IMR-90 (cell line): Measurements from ENCODE around the gene PDGFC. TPM values are rescaled to one million over a fixed set of nuclear protein-coding genes. Genes with fewer than 3 reads are reported as not detected.

ENCODE experiments used
- ATAC-seq: fragments of 200-7000 bp; cut with Tn5 transposase; 2 replicates; pipeline ENCODE4 v1.9.1; 2020; ENCODE audit warnings: low read depth, mild to moderate bottlenecking, moderate library complexity
- BruUV-seq: library from RNA; stranded (reverse); fragments of 400-500 nt; replicated peaks from 2 replicates; lab custom pipeline; 2021; lab: Mats Ljungman, UMichigan
- CTCF ChIA-PET: fragments of 300-600 bp; formaldehyde crosslinking; extraction: SDS; loops from one replicate; lab custom pipeline; 2021; ENCODE audit warnings: antibody characterized with exemption; lab: Yijun Ruan, JAX
- POLR2A ChIA-PET: fragments of 300-600 bp; sonication (Branson Sonifier 250); formaldehyde crosslinking; loops from one replicate; lab custom pipeline; 2022; ENCODE audit warnings: antibody characterized with exemption; ENCODE audit not compliant: unreplicated experiment; lab: Charles Lee
- DNase-seq: peaks from one replicate; pipeline ENCODE4 v3.0.0; 2013
- H2AFZ ChIP-seq: replicated peaks from 2 replicates; pipeline ENCODE3; 2013; ENCODE audit warnings: low read length, mild to moderate bottlenecking; ENCODE audit not compliant: poor library complexity
- H2AK5ac ChIP-seq: 2 replicates; pipeline ENCODE4 v1.6.1; 2013; ENCODE audit warnings: low read depth, low read length, inconsistent platforms
- H2AK9ac ChIP-seq: replicated peaks from 2 replicates; pipeline ENCODE3; 2013; ENCODE audit warnings: mild to moderate bottlenecking, low read depth, low read length, moderate library complexity; ENCODE audit not compliant: poor library complexity
- H2BK120ac ChIP-seq: 2 replicates; pipeline ENCODE4 v1.6.1; 2013; ENCODE audit warnings: low read depth, low read length, inconsistent platforms
- H2BK15ac ChIP-seq: 3 replicates; pipeline ENCODE4 v1.6.1; 2013; ENCODE audit warnings: low read depth, low read length, inconsistent platforms
- H2BK20ac ChIP-seq: 2 replicates; pipeline ENCODE4 v1.6.1; 2013; ENCODE audit warnings: low read depth, mild to moderate bottlenecking, inconsistent platforms, low read length, moderate library complexity
- H2BK5ac ChIP-seq: 2 replicates; pipeline ENCODE4 v1.6.1; 2013; ENCODE audit warnings: mild to moderate bottlenecking, low read depth, low read length, inconsistent platforms; ENCODE audit not compliant: poor library complexity, severe bottlenecking
- H3K14ac ChIP-seq: replicated peaks from 2 replicates; pipeline ENCODE4 v1.6.1; 2013; ENCODE audit warnings: low read depth, low read length, inconsistent platforms
- H3K18ac ChIP-seq: 2 replicates; pipeline ENCODE4 v1.6.1; 2013; ENCODE audit warnings: low read depth, low read length, control low read depth
- H3K23ac ChIP-seq: 2 replicates; pipeline ENCODE4 v1.6.1; 2013; ENCODE audit warnings: low read depth, low read length, inconsistent platforms
- H3K27ac ChIP-seq: 2 replicates; pipeline ENCODE4 v1.5.1; 2013; ENCODE audit warnings: mild to moderate bottlenecking, control low read depth, low read length; ENCODE audit not compliant: insufficient read depth
- H3K27me3 ChIP-seq: 2 replicates; pipeline ENCODE4 v1.6.1; 2013; ENCODE audit warnings: low read length; ENCODE audit not compliant: control insufficient read depth, insufficient read depth
- H3K36me3 ChIP-seq: 2 replicates; pipeline ENCODE4 v1.6.1; 2013; ENCODE audit warnings: low read length, mixed read lengths; ENCODE audit not compliant: control insufficient read depth, insufficient read depth
- H3K4ac ChIP-seq: 2 replicates; pipeline ENCODE4 v1.6.1; 2013; ENCODE audit warnings: low read depth, low read length, inconsistent platforms
- H3K4me1 ChIP-seq: 2 replicates; pipeline ENCODE4 v1.6.1; 2013; ENCODE audit warnings: low read length, mixed read lengths; ENCODE audit not compliant: control insufficient read depth, insufficient read depth
- H3K4me2 ChIP-seq: 2 replicates; pipeline ENCODE4 v1.6.1; 2013; ENCODE audit warnings: low read depth, mild to moderate bottlenecking, control low read depth, low read length, moderate library complexity
- H3K4me3 ChIP-seq: 2 replicates; pipeline ENCODE4 v1.5.1; 2013; ENCODE audit warnings: low read depth, mild to moderate bottlenecking, control low read depth, low read length, moderate library complexity; ENCODE audit not compliant: insufficient read depth
- H3K56ac ChIP-seq: 2 replicates; pipeline ENCODE4 v1.6.1; 2013; ENCODE audit warnings: low read length, inconsistent platforms; ENCODE audit not compliant: insufficient read depth; ENCODE audit errors: extremely low read depth
- H3K79me1 ChIP-seq, 2 experiments: 2 replicates each; pipeline ENCODE4 v1.6.1; 2013; ENCODE audit warnings: low read length in 2 of 2, inconsistent platforms in 1 of 2, low read depth in 1 of 2
- H3K9ac ChIP-seq: 2 replicates; pipeline ENCODE4 v1.6.1; 2013; ENCODE audit warnings: low read depth, low read length, control low read depth
- H3K9me1 ChIP-seq: 2 replicates; pipeline ENCODE4 v1.6.1; 2013; ENCODE audit warnings: low read length, inconsistent platforms; ENCODE audit not compliant: insufficient read depth
- H3K9me3 ChIP-seq: 2 replicates; pipeline ENCODE4 v1.6.1; 2013; ENCODE audit warnings: low read length; ENCODE audit not compliant: control insufficient read depth, insufficient read depth
- H4K20me1 ChIP-seq: 2 replicates; pipeline ENCODE4 v1.6.1; 2013; ENCODE audit warnings: low read length, inconsistent platforms; ENCODE audit not compliant: insufficient read depth
- H4K5ac ChIP-seq: 2 replicates; pipeline ENCODE4 v1.6.1; 2013; ENCODE audit warnings: mild to moderate bottlenecking, low read depth, low read length, control low read depth
- H4K8ac ChIP-seq, 2 experiments: 2 replicates each; pipeline ENCODE4 v1.6.1; 2013; ENCODE audit warnings: low read depth in 2 of 2, low read length in 2 of 2, control low read depth in 1 of 2, inconsistent platforms in 1 of 2
- H4K91ac ChIP-seq: 2 replicates; pipeline ENCODE4 v1.6.1; 2013; ENCODE audit warnings: low read depth, low read length, inconsistent platforms; ENCODE audit not compliant: insufficient read depth
- BHLHE40 ChIP-seq: fragments of 150-350 bp; IDR thresholded peaks from 2 replicates; pipeline ENCODE4 v1.6.1; 2016; ENCODE audit warnings: mild to moderate bottlenecking, low read depth, low read length
- CEBPB ChIP-seq: IDR thresholded peaks from 2 replicates; pipeline ENCODE4 v1.6.1; 2012; ENCODE audit warnings: low read depth, low read length, improper control_type of control experiment
- CHD1 ChIP-seq: IDR thresholded peaks from 2 replicates; pipeline ENCODE4 v1.6.1; 2012; ENCODE audit warnings: low read depth, low read length, improper control_type of control experiment
- FOS ChIP-seq: fragments of 150-350 bp; IDR thresholded peaks from 2 replicates; pipeline ENCODE4 v1.6.1; 2016; ENCODE audit warnings: low read depth, low read length
- MAFK ChIP-seq: IDR thresholded peaks from 2 replicates; pipeline ENCODE4 v1.6.1; 2012; ENCODE audit warnings: low read depth, low read length, improper control_type of control experiment
- MXI1 ChIP-seq: IDR thresholded peaks from 2 replicates; pipeline ENCODE4 v1.6.1; 2012; ENCODE audit warnings: low read depth, mild to moderate bottlenecking, low read length, moderate library complexity, borderline replicate concordance
- NFE2L2 ChIP-seq: fragments of 150-350 bp; IDR thresholded peaks from 2 replicates; pipeline ENCODE4 v1.6.1; 2016; ENCODE audit warnings: low read depth, mild to moderate bottlenecking, low read length
- POLR2A ChIP-seq: IDR thresholded peaks from 2 replicates; pipeline ENCODE4 v1.6.1; 2012; ENCODE audit warnings: mild to moderate bottlenecking, low read depth, low read length
- RAD21 ChIP-seq: IDR thresholded peaks from 2 replicates; pipeline ENCODE4 v1.6.1; 2012; ENCODE audit warnings: low read length, improper control_type of control experiment
- RCOR1 ChIP-seq: IDR thresholded peaks from 2 replicates; pipeline ENCODE4 v1.6.1; 2012; ENCODE audit warnings: mild to moderate bottlenecking, low read length, improper control_type of control experiment; ENCODE audit not compliant: insufficient replicate concordance
- RFX5 ChIP-seq: IDR thresholded peaks from 2 replicates; pipeline ENCODE4 v1.8.0; 2012; ENCODE audit warnings: low read depth, mild to moderate bottlenecking, low read length, moderate library complexity
- SMC3 ChIP-seq: fragments of 150-350 bp; IDR thresholded peaks from 2 replicates; pipeline ENCODE4 v1.6.1; 2016; ENCODE audit warnings: low read depth, mild to moderate bottlenecking, antibody characterized with exemption, low read length, moderate library complexity
- WGBS, 2 experiments: methylation state at CpG; one replicate each; pipeline versions ENCODE4 v1.1.5 to v1.1.7; 2013; ENCODE audit warnings: missing lambda C conversion rate in 2 of 2; ENCODE audit not compliant: insufficient read length in 1 of 2; ENCODE audit errors: extremely low coverage in 2 of 2; 5-methylcytosine and 5-hydroxymethylcytosine counted together
- dilution Hi-C: fragments of 300-500 bp; cut with HindIII; formaldehyde crosslinking; loops from one replicate; pipeline ENCODE4 v1.14.3; 2018; ENCODE audit warnings: low sequenced_read_pairs; ENCODE audit not compliant: unreplicated experiment
- in situ Hi-C: fragments of 300-500 bp; cut with MboI; formaldehyde crosslinking; loops from 3 replicates; pipeline ENCODE4 v1.14.3; 2019; ENCODE audit warnings: low sequenced_read_pairs, inconsistent platforms, mixed read lengths
- intact Hi-C: fragments of 100-400 bp; cut with micrococcal nuclease; formaldehyde crosslinking; loops from 2 replicates; pipeline ENCODE4 v1.10.0; 2022
- polyA plus RNA-seq, 3 experiments: library from polyadenylated mRNA; depleted of rRNA; stranded (reverse); fragments of >200 nt; gene quantifications; 2 replicates each; pipeline ENCODE4 v1.2.3, GENCODE V29; 2012; ENCODE audit warnings: low replicate concordance in 1 of 3
- total RNA-seq: library from RNA; depleted of rRNA; stranded (reverse); fragments of >200 nt; gene quantifications from 2 replicates; pipeline ENCODE4 v1.2.3, GENCODE V29; 2012
- TF ChIP-seq, protein P1 (sequence below): fragments of 150-350 bp; IDR thresholded peaks from 2 replicates; pipeline ENCODE4 v1.6.1; 2016; ENCODE audit warnings: low read depth, mild to moderate bottlenecking, low read length, moderate library complexity, borderline replicate concordance
- TF ChIP-seq, protein P2 (sequence below): fragments of 150-350 bp; IDR thresholded peaks from 2 replicates; pipeline ENCODE4 v1.6.1; 2017; ENCODE audit warnings: mild to moderate bottlenecking, antibody characterized with exemption, low read length, low read depth
- TF ChIP-seq, protein P3 (sequence below): conservative IDR thresholded peaks from 2 replicates; pipeline ENCODE4 v1.5.1; 2012; ENCODE audit warnings: mild to moderate bottlenecking, low read depth, low read length, improper control_type of control experiment

PDGFC gene
- total and polyA plus RNA-seq, 2 of the 4 experiments (the other 2 are of a cell fraction) = 19.8 to 90.7 TPM

DNA sequence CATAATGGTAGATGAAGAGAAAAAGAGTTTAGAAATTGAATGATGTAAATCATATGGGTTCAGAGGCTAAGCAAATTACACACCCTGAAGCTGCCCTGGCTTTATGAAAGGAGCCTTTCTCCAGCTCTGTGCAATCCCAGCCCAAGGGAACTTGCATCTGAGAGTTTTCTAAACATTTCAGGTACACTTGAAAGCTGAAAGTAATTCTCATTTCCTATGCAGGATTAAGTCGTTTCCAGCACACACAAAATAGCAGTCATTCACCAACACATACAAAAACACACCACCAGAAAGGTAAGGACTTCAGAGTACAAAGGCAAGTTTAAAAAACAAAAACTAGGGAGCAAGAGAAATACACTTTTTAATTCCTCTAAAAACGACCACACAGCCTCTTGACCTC is 1.7 kb downstream of the PDGFC start:
- peaks cover 9% of the 10 kb centered on the region for H3K4me1 ChIP-seq
- H2BK20ac ChIP-seq = peak overlapping the region; percentile 75; the same call in 1 of the 2 replicates
- peak overlapping the region; percentile 98 for H3K23ac ChIP-seq
- BruUV-seq = no TSS peak
- H2AK9ac ChIP-seq = no peak overlapping the region
- peak overlapping the region; percentile 61 for H3K4me3 ChIP-seq
- in situ Hi-C loops (loop anchor here (5.0 to 25.0 kb wide), 5 partner anchors 77 to 1008 kb away; partner anchors contain the start of gene CTSO), dilution Hi-C loops (no loop called here), intact Hi-C loops (loop anchor here (1.0 to 10.0 kb wide), 13 partner anchors 75 to 1015 kb away; partner anchors contain the start of gene CTSO)
- H2AFZ ChIP-seq = no peak overlapping the region
- peak overlapping the region; percentile 87 for H3K27ac ChIP-seq
- peaks cover 21 to 43% of the 10 kb centered on the region in 2 experiments; a peak in 3 of 4 replicates for H3K79me1 ChIP-seq
- ChIA-PET POLR2A (interaction anchor here (0.6 kb wide), 1 partner anchor 839 kb away, joined by 3 read pairs; no protein-coding TSS in a partner anchor), CTCF (interaction anchor here (0.6 to 3.5 kb wide), 7 partner anchors 14 to 1154 kb away, joined by 3 to 26 read pairs (median 4); no protein-coding TSS in a partner anchor)
- 0 out of 2 replicates have a peak, but pooled peaks cover 3% of the 10 kb centered on the region for H3K9me1 ChIP-seq
- peak overlapping the region; percentile 89 for H3K56ac ChIP-seq
- peak overlapping the region; percentile 86 for H3K14ac ChIP-seq
- peak overlapping the region; percentile 63 for H2BK5ac ChIP-seq
- no peaks in the 10 kb centered on the region for H3K9me3 ChIP-seq
- peak overlapping the region; percentile 67; the same call in 1 of the 2 replicates for H3K4ac ChIP-seq
- no peaks in the 10 kb centered on the region for H3K36me3 ChIP-seq
- H4K20me1 ChIP-seq = no peaks in the 10 kb centered on the region
- H3K4me2 ChIP-seq = peak overlapping the region; percentile 60
- H3K9ac ChIP-seq = peak overlapping the region; percentile 95
- ATAC-seq (no peak), DNase-seq (no peak)
- H4K91ac ChIP-seq = peak overlapping the region; percentile 88
- H3K27me3 ChIP-seq = no peaks in the 10 kb centered on the region
- peak overlapping the region; percentile 63 for H3K18ac ChIP-seq
- TF ChIP-seq FOS (no peak), RAD21 (no peak), MAFK (no peak), RFX5 (no peak), NFE2L2 (no peak), BHLHE40 (no peak), CHD1 (no peak), MXI1 (no peak), SMC3 (no peak), CEBPB (no peak), POLR2A (no peak), RCOR1 (no peak)
- TF ChIP-seq, protein P1, sequence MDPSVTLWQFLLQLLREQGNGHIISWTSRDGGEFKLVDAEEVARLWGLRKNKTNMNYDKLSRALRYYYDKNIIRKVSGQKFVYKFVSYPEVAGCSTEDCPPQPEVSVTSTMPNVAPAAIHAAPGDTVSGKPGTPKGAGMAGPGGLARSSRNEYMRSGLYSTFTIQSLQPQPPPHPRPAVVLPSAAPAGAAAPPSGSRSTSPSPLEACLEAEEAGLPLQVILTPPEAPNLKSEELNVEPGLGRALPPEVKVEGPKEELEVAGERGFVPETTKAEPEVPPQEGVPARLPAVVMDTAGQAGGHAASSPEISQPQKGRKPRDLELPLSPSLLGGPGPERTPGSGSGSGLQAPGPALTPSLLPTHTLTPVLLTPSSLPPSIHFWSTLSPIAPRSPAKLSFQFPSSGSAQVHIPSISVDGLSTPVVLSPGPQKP = no peak
- TF ChIP-seq, protein P2, sequence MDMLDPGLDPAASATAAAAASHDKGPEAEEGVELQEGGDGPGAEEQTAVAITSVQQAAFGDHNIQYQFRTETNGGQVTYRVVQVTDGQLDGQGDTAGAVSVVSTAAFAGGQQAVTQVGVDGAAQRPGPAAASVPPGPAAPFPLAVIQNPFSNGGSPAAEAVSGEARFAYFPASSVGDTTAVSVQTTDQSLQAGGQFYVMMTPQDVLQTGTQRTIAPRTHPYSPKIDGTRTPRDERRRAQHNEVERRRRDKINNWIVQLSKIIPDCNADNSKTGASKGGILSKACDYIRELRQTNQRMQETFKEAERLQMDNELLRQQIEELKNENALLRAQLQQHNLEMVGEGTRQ = no peak
- TF ChIP-seq, protein P3, sequence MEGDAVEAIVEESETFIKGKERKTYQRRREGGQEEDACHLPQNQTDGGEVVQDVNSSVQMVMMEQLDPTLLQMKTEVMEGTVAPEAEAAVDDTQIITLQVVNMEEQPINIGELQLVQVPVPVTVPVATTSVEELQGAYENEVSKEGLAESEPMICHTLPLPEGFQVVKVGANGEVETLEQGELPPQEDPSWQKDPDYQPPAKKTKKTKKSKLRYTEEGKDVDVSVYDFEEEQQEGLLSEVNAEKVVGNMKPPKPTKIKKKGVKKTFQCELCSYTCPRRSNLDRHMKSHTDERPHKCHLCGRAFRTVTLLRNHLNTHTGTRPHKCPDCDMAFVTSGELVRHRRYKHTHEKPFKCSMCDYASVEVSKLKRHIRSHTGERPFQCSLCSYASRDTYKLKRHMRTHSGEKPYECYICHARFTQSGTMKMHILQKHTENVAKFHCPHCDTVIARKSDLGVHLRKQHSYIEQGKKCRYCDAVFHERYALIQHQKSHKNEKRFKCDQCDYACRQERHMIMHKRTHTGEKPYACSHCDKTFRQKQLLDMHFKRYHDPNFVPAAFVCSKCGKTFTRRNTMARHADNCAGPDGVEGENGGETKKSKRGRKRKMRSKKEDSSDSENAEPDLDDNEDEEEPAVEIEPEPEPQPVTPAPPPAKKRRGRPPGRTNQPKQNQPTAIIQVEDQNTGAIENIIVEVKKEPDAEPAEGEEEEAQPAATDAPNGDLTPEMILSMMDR = no peak
- WGBS, 2 experiments = 0% methylated on average over 1 of the region's 2 CpGs; no CpG with 5 or more reads in 1 of the 2 experiments
- H4K8ac ChIP-seq = peak overlapping the region; percentile 52 to 65; a peak in 3 of 4 replicates
- peak overlapping the region; percentile 81 for H2BK120ac ChIP-seq
- H2BK15ac ChIP-seq = peak overlapping the region; percentile 74; the same call in 1 of the 3 replicates
- peak overlapping the region; percentile 38; the same call in 1 of the 2 replicates for H2AK5ac ChIP-seq
- H4K5ac ChIP-seq = peak overlapping the region; percentile 59; the same call in 1 of the 2 replicates
